Panc1 (cell line): ENCODE measurements around the gene IGFBP7. TPM values are rescaled to one million over a fixed set of nuclear protein-coding genes. Genes with fewer than 3 reads are reported as not detected.

Source experiments
- ATAC-seq: fragments of 200-7000 bp; cut with Tn5 transposase; 2 replicates; pipeline ENCODE4 v1.9.1; 2020; ENCODE audit warnings: mild to moderate bottlenecking, moderate library complexity
- BruUV-seq: library from RNA; stranded (reverse); fragments of 400-500 nt; replicated peaks from 2 replicates; lab custom pipeline; 2021; lab: Mats Ljungman, UMichigan
- CTCF ChIA-PET: fragments of 300-600 bp; sonication (Branson Sonifier 250); formaldehyde crosslinking; loops from one replicate; lab custom pipeline; 2022; ENCODE audit warnings: antibody characterized with exemption; lab: Charles Lee
- POLR2A ChIA-PET: fragments of 300-600 bp; sonication (Branson Sonifier 250); formaldehyde crosslinking; loops from one replicate; lab custom pipeline; 2022; ENCODE audit warnings: antibody characterized with exemption; lab: Charles Lee
- DNase-seq: peaks from one replicate; pipeline ENCODE4 v3.0.0-alpha.2; 2010; ENCODE audit warnings: low read depth, low spot score
- H3K27ac ChIP-seq: 2 replicates; pipeline ENCODE4 v1.5.1; 2011; ENCODE audit warnings: mild to moderate bottlenecking, low read length, inconsistent platforms
- H3K27me3 ChIP-seq: fragments of 200-500 bp; sonication (Bioruptor generic); 2 replicates; pipeline ENCODE4 v1.6.0; 2014; ENCODE audit warnings: low read length, inconsistent platforms; ENCODE audit not compliant: control insufficient read depth, insufficient read depth
- H3K36me3 ChIP-seq: fragments of 200-500 bp; sonication (Bioruptor generic); 2 replicates; pipeline ENCODE4 v1.5.1; 2014; ENCODE audit warnings: inconsistent platforms, mild to moderate bottlenecking, low read length, moderate library complexity; ENCODE audit not compliant: control insufficient read depth, insufficient read depth
- H3K4me1 ChIP-seq: 2 replicates; pipeline ENCODE4 v1.5.1; 2011; ENCODE audit warnings: inconsistent platforms, mild to moderate bottlenecking, low read length, moderate library complexity; ENCODE audit not compliant: control insufficient read depth, insufficient read depth
- H3K4me3 ChIP-seq, 2 experiments: 2 replicates each; pipeline ENCODE4 v1.5.1; 2011 to 2012; ENCODE audit warnings: low read depth in 2 of 2, low read length in 2 of 2, mild to moderate bottlenecking in 2 of 2, inconsistent platforms in 1 of 2, moderate library complexity in 1 of 2
- H3K9me3 ChIP-seq: fragments of 200-500 bp; sonication (Bioruptor generic); 2 replicates; pipeline ENCODE4 v1.5.1; 2014; ENCODE audit warnings: low read depth, mild to moderate bottlenecking, inconsistent platforms, low read length, moderate library complexity; ENCODE audit not compliant: control insufficient read depth, insufficient read depth
- CTCF ChIP-seq: fragments of 450-650 bp; IDR thresholded peaks from 2 replicates; pipeline ENCODE4 v1.5.1; 2017; ENCODE audit warnings: mild to moderate bottlenecking
- POLR2AphosphoS5 ChIP-seq: IDR thresholded peaks from 2 replicates; pipeline ENCODE4 v1.6.1; 2012; ENCODE audit warnings: mild to moderate bottlenecking, low read depth, low read length, moderate library complexity
- REST ChIP-seq, 2 experiments: IDR thresholded peaks; 2 replicates each; pipeline ENCODE4 v1.6.1; 2011 to 2012; ENCODE audit warnings: low read depth in 2 of 2, control low read depth in 1 of 2, low read length in 1 of 2, mild to moderate bottlenecking in 1 of 2, moderate library complexity in 1 of 2; ENCODE audit not compliant: insufficient read depth in 1 of 2
- SIN3A ChIP-seq: IDR thresholded peaks from 2 replicates; pipeline ENCODE4 v1.6.1; 2012; ENCODE audit warnings: low read depth, mild to moderate bottlenecking, low read length, moderate library complexity, borderline replicate concordance; ENCODE audit not compliant: insufficient read depth
- TCF7L2 ChIP-seq: IDR thresholded peaks from 2 replicates; pipeline ENCODE4 v1.6.1; 2011; ENCODE audit warnings: mild to moderate bottlenecking, low read depth, low read length, inconsistent platforms
- in situ Hi-C: cut with HindIII; loops from 2 replicates; pipeline ENCODE4 v1.10.0; 2016; ENCODE audit warnings: low sequenced_read_pairs, low pct_unique_long_range_greater_than_20kb
- intact Hi-C: fragments of 100-400 bp; cut with micrococcal nuclease; formaldehyde crosslinking; loops from one replicate; pipeline ENCODE4 v1.10.0; 2022; ENCODE audit not compliant: unreplicated experiment
- total RNA-seq: library from RNA; stranded (reverse); gene quantifications from one replicate; pipeline ENCODE4 v1.2.1, GENCODE V29; 2021; ENCODE audit not compliant: unreplicated experiment

IGFBP7 gene
- total RNA-seq, 1 experiment from 2014 or later = 9.5 TPM

- intact Hi-C loops = loop anchor here (10.0 kb wide), 1 partner anchor 1073 kb away; a partner anchor contains a TSS
- in situ Hi-C loops = no loop called here
Observed at GRCh38 chr4:57117491-57117890, 7.3 kb upstream of the IGFBP7 start.

GRCh38 chr4:57116245-57116644 lies 6.1 kb upstream of the IGFBP7 start:
- H3K27me3 ChIP-seq = peaks cover 3% of the 10 kb centered on the region; the same call in 1 of the 2 replicates
- ATAC-seq (no peak), DNase-seq (no peak)
- BruUV-seq = no TSS peak
- H3K4me1 ChIP-seq = no peaks in the 10 kb centered on the region
- H3K4me3 ChIP-seq = no peak overlapping the region
- no peak for TF ChIP-seq TCF7L2
- TF ChIP-seq CTCF = no peak
- TF ChIP-seq REST (IDR thresholded peaks at IDR 0.05; ENCODE audit: insufficient read depth in 1 of 2, low read depth in 2 of 2, low read length in 1 of 2) = no peak
- no peak for TF ChIP-seq SIN3A
- no peak for TF ChIP-seq POLR2AphosphoS5
- in situ Hi-C loops = no loop called here
- ChIA-PET CTCF (no interaction called here), POLR2A (no interaction called here)
- no peak overlapping the region for H3K27ac ChIP-seq
- H3K9me3 ChIP-seq = no peaks in the 10 kb centered on the region
- intact Hi-C loops = loop anchor here (10.0 kb wide), 1 partner anchor 1071 kb away; a partner anchor contains a TSS
- H3K36me3 ChIP-seq = no peaks in the 10 kb centered on the region

More at GRCh38 chr4:57117491-57117890, 7.3 kb upstream of the IGFBP7 start:
- Histone ChIP-seq H3K4me1 (no peaks in the 10 kb centered on the region), H3K27me3 (peaks cover 3% of the 10 kb centered on the region; the same call in 1 of the 2 replicates), H3K4me3 (no peak overlapping the region), H3K9me3 (no peaks in the 10 kb centered on the region), H3K36me3 (no peaks in the 10 kb centered on the region), H3K27ac (no peak overlapping the region)
- POLR2A ChIA-PET = no interaction called here
- ATAC-seq (no peak), DNase-seq (no peak)
- no TSS peak for BruUV-seq
- CTCF ChIA-PET = no interaction called here
- no peak for TF ChIP-seq TCF7L2
- no peak for TF ChIP-seq SIN3A
- TF ChIP-seq CTCF = no peak
- TF ChIP-seq POLR2AphosphoS5 = no peak
- no peak for TF ChIP-seq REST (IDR thresholded peaks at IDR 0.05; ENCODE audit: insufficient read depth in 1 of 2, low read depth in 2 of 2, low read length in 1 of 2)
